Subcutaneous preadipocyte (primary cell): Measurements from ENCODE around the gene IGLL5. TPM values are rescaled to one million over a fixed set of nuclear protein-coding genes. Genes with fewer than 3 reads are reported as not detected.

Experiments
- small RNA-seq: library from RNA; depleted of rRNA; stranded (forward); fragments of <200 nt; gene quantifications from one replicate; pipeline ENCODE3, GENCODE V24; 2012
- total RNA-seq: library from RNA; depleted of rRNA; stranded (reverse); fragments of >200 nt; gene quantifications from 2 replicates; pipeline ENCODE4 v1.2.3, GENCODE V29; 2012

The IGLL5 gene
- total RNA-seq: not detected in 2 replicates

DNA sequence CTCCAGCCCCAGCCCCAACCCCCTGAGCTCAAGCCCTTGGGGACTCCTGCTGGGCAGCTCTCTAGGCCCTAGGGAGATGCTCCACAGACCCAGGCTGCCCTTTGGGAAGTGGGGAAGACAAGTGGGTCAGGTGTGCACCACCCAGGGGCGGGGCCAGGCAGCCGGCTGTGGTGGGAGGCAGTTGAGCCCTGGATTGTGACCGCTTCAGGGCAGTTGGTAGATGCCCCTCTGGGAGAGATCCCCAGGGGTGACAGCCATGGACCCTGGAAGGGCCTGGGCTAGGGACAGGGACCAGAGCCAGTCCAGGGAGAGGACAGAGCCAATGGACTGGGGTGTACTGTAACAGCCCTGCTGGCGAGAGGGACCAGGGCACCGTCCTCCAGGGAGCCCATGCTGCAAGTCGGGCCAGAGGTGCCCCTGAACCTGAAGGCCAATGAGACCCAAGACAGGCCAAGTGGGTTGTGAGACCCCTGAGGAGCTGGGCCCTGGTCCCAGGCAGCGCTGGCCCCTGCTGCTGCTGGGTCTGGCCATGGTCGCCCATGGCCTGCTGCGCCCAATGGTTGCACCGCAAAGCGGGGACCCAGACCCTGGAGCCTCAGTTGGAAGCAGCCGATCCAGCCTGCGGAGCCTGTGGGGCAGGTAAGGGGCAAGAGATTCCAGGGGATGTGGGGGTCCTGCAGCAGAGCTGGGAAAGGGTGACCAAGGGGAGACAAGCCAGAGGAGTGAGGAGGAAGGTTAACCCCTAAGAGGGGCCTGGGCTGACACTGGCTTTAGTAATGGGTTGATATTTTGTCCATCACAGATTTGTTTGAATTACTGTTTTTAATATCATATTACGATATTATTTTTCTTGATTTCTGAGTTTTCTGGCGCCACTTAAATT lies at the start of gene IGLL5:
Gene IGLL5, plus strand, starts transcription at position 196 of the 883 bp plus-strand sequence. Its CDS starts 238 bp downstream, at position 434.

Small RNA genes within 50 kb of the gene (small RNA-seq; reads per million reads assigned to genes)
- gene IGLC4 (not detected), gene IGLC5 (not detected), gene IGLJ1 (not detected), gene IGLJ2 (not detected), gene IGLJ3 (not detected), gene IGLJ4 (not detected), gene IGLJ5 (not detected), gene IGLJ6 (not detected), gene IGLJ7 (not detected), gene IGLV2-5 (not detected), gene IGLV3-2 (not detected), gene IGLV3-4 (not detected), gene IGLV3-6 (not detected), gene IGLV3-7 (not detected), gene MIR5571 (not detected)

Other genes starting within 250 kb of the IGLL5 start
- gene GGTLC2, start 243.2 kb upstream of the IGLL5 start, total RNA-seq: not detected in 2 replicates
- gene GNAZ, start 182.7 kb downstream of the IGLL5 start, total RNA-seq: 1.8 and 3.1 TPM in 2 replicates